IMR-90 (cell line): Measurements from ENCODE around the gene AFAP1L2. TPM values are rescaled to one million over a fixed set of nuclear protein-coding genes. Genes with fewer than 3 reads are reported as not detected.

Source experiments
- ATAC-seq: fragments of 200-7000 bp; cut with Tn5 transposase; 2 replicates; pipeline ENCODE4 v1.9.1; 2020; ENCODE audit warnings: low read depth, mild to moderate bottlenecking, moderate library complexity
- BruUV-seq: library from RNA; stranded (reverse); fragments of 400-500 nt; replicated peaks from 2 replicates; lab custom pipeline; 2021; lab: Mats Ljungman, UMichigan
- CTCF ChIA-PET: fragments of 300-600 bp; formaldehyde crosslinking; extraction: SDS; loops from one replicate; lab custom pipeline; 2021; ENCODE audit warnings: antibody characterized with exemption; lab: Yijun Ruan, JAX
- POLR2A ChIA-PET: fragments of 300-600 bp; sonication (Branson Sonifier 250); formaldehyde crosslinking; loops from one replicate; lab custom pipeline; 2022; ENCODE audit warnings: antibody characterized with exemption; ENCODE audit not compliant: unreplicated experiment; lab: Charles Lee
- DNase-seq: peaks from one replicate; pipeline ENCODE4 v3.0.0; 2013
- H2AFZ ChIP-seq: replicated peaks from 2 replicates; pipeline ENCODE3; 2013; ENCODE audit warnings: low read length, mild to moderate bottlenecking; ENCODE audit not compliant: poor library complexity
- H2AK5ac ChIP-seq: 2 replicates; pipeline ENCODE4 v1.6.1; 2013; ENCODE audit warnings: low read depth, low read length, inconsistent platforms
- H2AK9ac ChIP-seq: replicated peaks from 2 replicates; pipeline ENCODE3; 2013; ENCODE audit warnings: mild to moderate bottlenecking, low read depth, low read length, moderate library complexity; ENCODE audit not compliant: poor library complexity
- H2BK120ac ChIP-seq: 2 replicates; pipeline ENCODE4 v1.6.1; 2013; ENCODE audit warnings: low read depth, low read length, inconsistent platforms
- H2BK15ac ChIP-seq: 3 replicates; pipeline ENCODE4 v1.6.1; 2013; ENCODE audit warnings: low read depth, low read length, inconsistent platforms
- H2BK20ac ChIP-seq: 2 replicates; pipeline ENCODE4 v1.6.1; 2013; ENCODE audit warnings: low read depth, mild to moderate bottlenecking, inconsistent platforms, low read length, moderate library complexity
- H2BK5ac ChIP-seq: 2 replicates; pipeline ENCODE4 v1.6.1; 2013; ENCODE audit warnings: mild to moderate bottlenecking, low read depth, low read length, inconsistent platforms; ENCODE audit not compliant: poor library complexity, severe bottlenecking
- H3K14ac ChIP-seq: replicated peaks from 2 replicates; pipeline ENCODE4 v1.6.1; 2013; ENCODE audit warnings: low read depth, low read length, inconsistent platforms
- H3K18ac ChIP-seq: 2 replicates; pipeline ENCODE4 v1.6.1; 2013; ENCODE audit warnings: low read depth, low read length, control low read depth
- H3K23ac ChIP-seq: 2 replicates; pipeline ENCODE4 v1.6.1; 2013; ENCODE audit warnings: low read depth, low read length, inconsistent platforms
- H3K27ac ChIP-seq: 2 replicates; pipeline ENCODE4 v1.5.1; 2013; ENCODE audit warnings: mild to moderate bottlenecking, control low read depth, low read length; ENCODE audit not compliant: insufficient read depth
- H3K27me3 ChIP-seq: 2 replicates; pipeline ENCODE4 v1.6.1; 2013; ENCODE audit warnings: low read length; ENCODE audit not compliant: control insufficient read depth, insufficient read depth
- H3K36me3 ChIP-seq: 2 replicates; pipeline ENCODE4 v1.6.1; 2013; ENCODE audit warnings: low read length, mixed read lengths; ENCODE audit not compliant: control insufficient read depth, insufficient read depth
- H3K4ac ChIP-seq: 2 replicates; pipeline ENCODE4 v1.6.1; 2013; ENCODE audit warnings: low read depth, low read length, inconsistent platforms
- H3K4me1 ChIP-seq: 2 replicates; pipeline ENCODE4 v1.6.1; 2013; ENCODE audit warnings: low read length, mixed read lengths; ENCODE audit not compliant: control insufficient read depth, insufficient read depth
- H3K4me2 ChIP-seq: 2 replicates; pipeline ENCODE4 v1.6.1; 2013; ENCODE audit warnings: low read depth, mild to moderate bottlenecking, control low read depth, low read length, moderate library complexity
- H3K4me3 ChIP-seq: 2 replicates; pipeline ENCODE4 v1.5.1; 2013; ENCODE audit warnings: low read depth, mild to moderate bottlenecking, control low read depth, low read length, moderate library complexity; ENCODE audit not compliant: insufficient read depth
- H3K56ac ChIP-seq: 2 replicates; pipeline ENCODE4 v1.6.1; 2013; ENCODE audit warnings: low read length, inconsistent platforms; ENCODE audit not compliant: insufficient read depth; ENCODE audit errors: extremely low read depth
- H3K79me1 ChIP-seq, 2 experiments: 2 replicates each; pipeline ENCODE4 v1.6.1; 2013; ENCODE audit warnings: low read length in 2 of 2, inconsistent platforms in 1 of 2, low read depth in 1 of 2
- H3K9ac ChIP-seq: 2 replicates; pipeline ENCODE4 v1.6.1; 2013; ENCODE audit warnings: low read depth, low read length, control low read depth
- H3K9me1 ChIP-seq: 2 replicates; pipeline ENCODE4 v1.6.1; 2013; ENCODE audit warnings: low read length, inconsistent platforms; ENCODE audit not compliant: insufficient read depth
- H3K9me3 ChIP-seq: 2 replicates; pipeline ENCODE4 v1.6.1; 2013; ENCODE audit warnings: low read length; ENCODE audit not compliant: control insufficient read depth, insufficient read depth
- H4K20me1 ChIP-seq: 2 replicates; pipeline ENCODE4 v1.6.1; 2013; ENCODE audit warnings: low read length, inconsistent platforms; ENCODE audit not compliant: insufficient read depth
- H4K5ac ChIP-seq: 2 replicates; pipeline ENCODE4 v1.6.1; 2013; ENCODE audit warnings: mild to moderate bottlenecking, low read depth, low read length, control low read depth
- H4K8ac ChIP-seq, 2 experiments: 2 replicates each; pipeline ENCODE4 v1.6.1; 2013; ENCODE audit warnings: low read depth in 2 of 2, low read length in 2 of 2, control low read depth in 1 of 2, inconsistent platforms in 1 of 2
- H4K91ac ChIP-seq: 2 replicates; pipeline ENCODE4 v1.6.1; 2013; ENCODE audit warnings: low read depth, low read length, inconsistent platforms; ENCODE audit not compliant: insufficient read depth
- CHD1 ChIP-seq: IDR thresholded peaks from 2 replicates; pipeline ENCODE4 v1.6.1; 2012; ENCODE audit warnings: low read depth, low read length, improper control_type of control experiment
- FOS ChIP-seq: fragments of 150-350 bp; IDR thresholded peaks from 2 replicates; pipeline ENCODE4 v1.6.1; 2016; ENCODE audit warnings: low read depth, low read length
- MXI1 ChIP-seq: IDR thresholded peaks from 2 replicates; pipeline ENCODE4 v1.6.1; 2012; ENCODE audit warnings: low read depth, mild to moderate bottlenecking, low read length, moderate library complexity, borderline replicate concordance
- POLR2A ChIP-seq: IDR thresholded peaks from 2 replicates; pipeline ENCODE4 v1.6.1; 2012; ENCODE audit warnings: mild to moderate bottlenecking, low read depth, low read length
- RAD21 ChIP-seq: IDR thresholded peaks from 2 replicates; pipeline ENCODE4 v1.6.1; 2012; ENCODE audit warnings: low read length, improper control_type of control experiment
- WGBS, 2 experiments: methylation state at CpG; one replicate each; pipeline versions ENCODE4 v1.1.5 to v1.1.7; 2013; ENCODE audit warnings: missing lambda C conversion rate in 2 of 2; ENCODE audit not compliant: insufficient read length in 1 of 2; ENCODE audit errors: extremely low coverage in 2 of 2; 5-methylcytosine and 5-hydroxymethylcytosine counted together
- dilution Hi-C: fragments of 300-500 bp; cut with HindIII; formaldehyde crosslinking; loops from one replicate; pipeline ENCODE4 v1.14.3; 2018; ENCODE audit warnings: low sequenced_read_pairs; ENCODE audit not compliant: unreplicated experiment
- in situ Hi-C: fragments of 300-500 bp; cut with MboI; formaldehyde crosslinking; loops from 3 replicates; pipeline ENCODE4 v1.14.3; 2019; ENCODE audit warnings: low sequenced_read_pairs, inconsistent platforms, mixed read lengths
- intact Hi-C: fragments of 100-400 bp; cut with micrococcal nuclease; formaldehyde crosslinking; loops from 2 replicates; pipeline ENCODE4 v1.10.0; 2022
- microRNA-seq, 2 experiments: library from miRNA; stranded (forward) in 1 of 2; unstranded in 1 of 2; fragments of 10-50 nt in 1 of 2; fragments of <30 nt in 1 of 2; gene quantifications in 1 of 2; microRNA quantifications in 1 of 2; one replicate each; pipeline versions ENCODE3 to v1.1.0; 2013 to 2020; ENCODE audit not compliant: insufficient read depth in 1 of 2, insufficient read length in 1 of 2, unreplicated experiment in 1 of 2
- polyA plus RNA-seq, 3 experiments: library from polyadenylated mRNA; depleted of rRNA; stranded (reverse); fragments of >200 nt; gene quantifications; 2 replicates each; pipeline ENCODE4 v1.2.3, GENCODE V29; 2012; ENCODE audit warnings: low replicate concordance in 1 of 3
- small RNA-seq, 5 experiments: library from RNA; depleted of rRNA; stranded (forward); fragments of <200 nt; gene quantifications; one replicate each; pipeline ENCODE3, GENCODE V24; 2012
- total RNA-seq: library from RNA; depleted of rRNA; stranded (reverse); fragments of >200 nt; gene quantifications from 2 replicates; pipeline ENCODE4 v1.2.3, GENCODE V29; 2012; rRNA removed

Gene AFAP1L2
- total and polyA plus RNA-seq, 2 of the 4 experiments (the other 2 are of a cell fraction), result under 0.01 to 0.10 TPM

- Histone ChIP-seq H3K56ac (no peak overlapping the region), H2BK5ac (no peak overlapping the region), H3K9me3 (no peaks in the 10 kb centered on the region), H3K23ac (no peak overlapping the region), H4K20me1 (no peaks in the 10 kb centered on the region), H2BK20ac (no peak overlapping the region), H4K91ac (no peak overlapping the region), H3K4me3 (no peak overlapping the region), H2BK15ac (no peak overlapping the region), H4K5ac (no peak overlapping the region), H3K36me3 (no peaks in the 10 kb centered on the region), H3K4me1 (no peaks in the 10 kb centered on the region), H2BK120ac (no peak overlapping the region), H3K18ac (no peak overlapping the region), H2AK5ac (no peak overlapping the region), H3K27me3 (peaks cover 55% of the 10 kb centered on the region), H3K9me1 (no peaks in the 10 kb centered on the region), H3K4me2 (no peak overlapping the region), H2AK9ac (no peak overlapping the region), H3K79me1 (no peaks in the 10 kb centered on the region), H2AFZ (no peak overlapping the region), H4K8ac (no peak overlapping the region), H3K27ac (no peak overlapping the region), H3K14ac (no peak overlapping the region), H3K4ac (no peak overlapping the region), H3K9ac (no peak overlapping the region)
- DNase-seq, result no peak
- in situ Hi-C loops (no loop called here), dilution Hi-C loops (no loop called here), intact Hi-C loops (no loop called here)
- TF ChIP-seq FOS (no peak), POLR2A (no peak), RAD21 (no peak), CHD1 (no peak), MXI1 (no peak)
- ChIA-PET POLR2A (interaction anchor here (0.6 kb wide), 1 partner anchor 10 kb away, joined by 4 read pairs; no protein-coding TSS in a partner anchor), CTCF (interaction anchor here (0.6 to 0.7 kb wide), 2 partner anchors 110 to 144 kb away, joined by 4 to 5 read pairs; no protein-coding TSS in a partner anchor)
- no CpG with 5 or more reads among the region's 9 CpGs for WGBS, 2 experiments
- BruUV-seq, result no TSS peak
- ATAC-seq, result no peak
These were observed 159.0 kb downstream of the AFAP1L2 start for GRCh38 chr10:114245121-114245791.

Small RNA genes lying within 50 kb of the gene (microRNA-seq; reads per million reads assigned to microRNA genes)
- gene RN7SL384P (ENCODE audit: insufficient read depth, insufficient read length), result not detected

Small RNA genes lying within 50 kb of the gene (small RNA-seq; reads per million reads assigned to genes)
- gene RN7SL384P, result 0 reads per million in 5 experiments

Other genes with a start within 250 kb of the AFAP1L2 start
- 6.1 and 15.8 TPM in 2 replicates for gene CCDC186, start 230.3 kb downstream of the AFAP1L2 start, total RNA-seq
- 2.7 and 3.0 TPM in 2 replicates for gene CCDC186, start 230.3 kb downstream of the AFAP1L2 start, polyA plus RNA-seq (2012; rRNA removed)
- gene TDRD1, start 225.1 kb downstream of the AFAP1L2 start, total RNA-seq, result not detected in 2 replicates
- not detected in 2 replicates for gene TDRD1, start 225.1 kb downstream of the AFAP1L2 start, polyA plus RNA-seq (2012; rRNA removed)
- gene VWA2, start 165.2 kb downstream of the AFAP1L2 start, total RNA-seq, result not detected in 2 replicates
- not detected in 2 replicates for gene VWA2, start 165.2 kb downstream of the AFAP1L2 start, polyA plus RNA-seq (2012; rRNA removed)